DOHH2 (cell line): ENCODE measurements around the gene UBE2N.
"Not testable (repeated sequence)": the region's sequence is repeated elsewhere in the genome, so short reads cannot be mapped to it uniquely, and the experiment has no call there.

Experiments
- H3F3A ChIP-seq: fragments of 200-600 bp; sonication (generic), shearing (Covaris generic); 2 replicates; pipeline ENCODE4 v1.6.0; 2016; ENCODE audit warnings: antibody characterized with exemption, mild to moderate bottlenecking; ENCODE audit not compliant: control insufficient read depth, insufficient read depth
- H3K27ac ChIP-seq: fragments of 200-600 bp; sonication (generic); 2 replicates; pipeline ENCODE4 v1.5.1; 2014; ENCODE audit warnings: low read depth, mild to moderate bottlenecking, low read length, moderate library complexity
- H3K27me3 ChIP-seq: fragments of 200-600 bp; sonication (generic); 2 replicates; pipeline ENCODE4 v1.6.1; 2014; ENCODE audit warnings: mild to moderate bottlenecking, low read length, mixed read lengths; ENCODE audit not compliant: control insufficient read depth
- H3K36me3 ChIP-seq: fragments of 200-600 bp; sonication (generic); 2 replicates; pipeline ENCODE4 v1.6.1; 2014; ENCODE audit warnings: mild to moderate bottlenecking, low read length, moderate library complexity, mixed read lengths; ENCODE audit not compliant: control insufficient read depth
- H3K4me1 ChIP-seq: fragments of 200-600 bp; sonication (generic); 2 replicates; pipeline ENCODE4 v1.6.1; 2014; ENCODE audit warnings: mild to moderate bottlenecking, low read length, mixed read lengths; ENCODE audit not compliant: control insufficient read depth
- H3K4me2 ChIP-seq: fragments of 200-600 bp; sonication (generic); 2 replicates; pipeline ENCODE4 v1.6.0; 2014; ENCODE audit warnings: mild to moderate bottlenecking, low read length, moderate library complexity
- H3K4me3 ChIP-seq: fragments of 200-600 bp; sonication (generic); 2 replicates; pipeline ENCODE4 v1.5.1; 2014; ENCODE audit warnings: mild to moderate bottlenecking, low read length, mixed read lengths
- H3K79me2 ChIP-seq: fragments of 200-600 bp; sonication (generic); 2 replicates; pipeline ENCODE4 v1.6.1; 2014; ENCODE audit warnings: mild to moderate bottlenecking, low read length, mixed read lengths; ENCODE audit not compliant: control insufficient read depth
- H3K9me2 ChIP-seq: fragments of 200-600 bp; sonication (generic); replicated peaks from 2 replicates; pipeline ENCODE4 v1.6.1; 2014; ENCODE audit warnings: mild to moderate bottlenecking, low read length, mixed read lengths; ENCODE audit not compliant: control insufficient read depth
- H3K9me3 ChIP-seq: fragments of 200-600 bp; sonication (generic); 2 replicates; pipeline ENCODE4 v1.6.1; 2014; ENCODE audit warnings: antibody characterized with exemption, low read length, mixed read lengths; ENCODE audit not compliant: control insufficient read depth, insufficient read depth
- H4K20me1 ChIP-seq: fragments of 200-600 bp; sonication (generic); 2 replicates; pipeline ENCODE4 v1.6.0; 2014; ENCODE audit warnings: low read depth, mild to moderate bottlenecking, antibody characterized with exemption, low read length, moderate library complexity; ENCODE audit not compliant: control insufficient read depth, insufficient read depth
- CTCF ChIP-seq: fragments of 200-600 bp; sonication (generic); IDR thresholded peaks from one replicate; pipeline ENCODE4 v1.5.1; 2014; ENCODE audit warnings: antibody characterized with exemption, mild to moderate bottlenecking, low read depth, low read length; ENCODE audit not compliant: poor library complexity, severe bottlenecking
- EZH2phosphoT487 ChIP-seq: fragments of 200-600 bp; sonication (generic); IDR thresholded peaks from 2 replicates; pipeline ENCODE4 v1.6.1; 2017; ENCODE audit warnings: borderline replicate concordance, mild to moderate bottlenecking, antibody characterized with exemption, low read length, moderate library complexity, mixed read lengths

Gene UBE2N

GRCh38 chr12:93378998-93379325 lies 62.8 kb downstream of the UBE2N start:
- H3K36me3 ChIP-seq, result peaks cover 8% of the 10 kb centered on the region
- H3K4me1 ChIP-seq, result peaks cover 31% of the 10 kb centered on the region
- peak overlapping the region; percentile 79 for H3K4me2 ChIP-seq
- H3K9me3 ChIP-seq, result no peaks in the 10 kb centered on the region
- no peaks in the 10 kb centered on the region for H3K9me2 ChIP-seq
- peaks cover 9% of the 10 kb centered on the region; the same call in 1 of the 2 replicates for H4K20me1 ChIP-seq
- H3K27ac ChIP-seq, result peak overlapping the region; percentile 67
- H3K4me3 ChIP-seq, result peak overlapping the region; percentile 85
- H3K27me3 ChIP-seq, result no peaks in the 10 kb centered on the region
- peaks cover 57% of the 10 kb centered on the region for H3K79me2 ChIP-seq
- TF ChIP-seq CTCF, result no peak
- no peak for TF ChIP-seq EZH2phosphoT487
- 0 out of 2 replicates have a peak, but pooled peaks cover 4% of the 10 kb centered on the region for H3F3A ChIP-seq

GRCh38 chr12:93378196-93378997 lies 63.4 kb downstream of the UBE2N start:
- H3F3A ChIP-seq, H3K9me2 ChIP-seq, H4K20me1 ChIP-seq, H3K27me3 ChIP-seq, H3K9me3 ChIP-seq, H3K36me3 ChIP-seq: not testable (repeated sequence)
- Histone ChIP-seq H3K79me2 (peaks cover 51% of the 10 kb centered on the region), H3K4me3 (peak overlapping the region; percentile 85), H3K4me1 (peaks cover 34% of the 10 kb centered on the region), H3K27ac (peak overlapping the region; percentile 67), H3K4me2 (peak overlapping the region; percentile 79)

GRCh38 chr12:93377252-93378195 lies 64.2 kb downstream of the UBE2N start, which contains the start of gene NUDT4:
Gene NUDT4 (plus strand): TSS chr12:93377925. CDS start chr12:93378323, 398 bp downstream.
- Histone ChIP-seq H3F3A (0 out of 2 replicates have a peak, but pooled peaks cover 4% of the 10 kb centered on the region), H3K36me3 (peaks cover 8% of the 10 kb centered on the region), H3K27ac (peak within 1 kb of the TSS; percentile 67), H4K20me1 (peaks cover 9% of the 10 kb centered on the region; the same call in 1 of the 2 replicates), H3K4me1 (peaks cover 34% of the 10 kb centered on the region), H3K27me3 (no peaks in the 10 kb centered on the region), H3K4me3 (peak within 1 kb of the TSS; percentile 85), H3K9me3 (no peaks in the 10 kb centered on the region), H3K9me2 (no peaks in the 10 kb centered on the region), H3K79me2 (peaks cover 43% of the 10 kb centered on the region), H3K4me2 (peak within 1 kb of the TSS; percentile 90)
- TF ChIP-seq CTCF, result no peak
- TF ChIP-seq EZH2phosphoT487, result no peak
